ENCODE measurements around the gene DRD5.

DRD5 gene

DNA sequence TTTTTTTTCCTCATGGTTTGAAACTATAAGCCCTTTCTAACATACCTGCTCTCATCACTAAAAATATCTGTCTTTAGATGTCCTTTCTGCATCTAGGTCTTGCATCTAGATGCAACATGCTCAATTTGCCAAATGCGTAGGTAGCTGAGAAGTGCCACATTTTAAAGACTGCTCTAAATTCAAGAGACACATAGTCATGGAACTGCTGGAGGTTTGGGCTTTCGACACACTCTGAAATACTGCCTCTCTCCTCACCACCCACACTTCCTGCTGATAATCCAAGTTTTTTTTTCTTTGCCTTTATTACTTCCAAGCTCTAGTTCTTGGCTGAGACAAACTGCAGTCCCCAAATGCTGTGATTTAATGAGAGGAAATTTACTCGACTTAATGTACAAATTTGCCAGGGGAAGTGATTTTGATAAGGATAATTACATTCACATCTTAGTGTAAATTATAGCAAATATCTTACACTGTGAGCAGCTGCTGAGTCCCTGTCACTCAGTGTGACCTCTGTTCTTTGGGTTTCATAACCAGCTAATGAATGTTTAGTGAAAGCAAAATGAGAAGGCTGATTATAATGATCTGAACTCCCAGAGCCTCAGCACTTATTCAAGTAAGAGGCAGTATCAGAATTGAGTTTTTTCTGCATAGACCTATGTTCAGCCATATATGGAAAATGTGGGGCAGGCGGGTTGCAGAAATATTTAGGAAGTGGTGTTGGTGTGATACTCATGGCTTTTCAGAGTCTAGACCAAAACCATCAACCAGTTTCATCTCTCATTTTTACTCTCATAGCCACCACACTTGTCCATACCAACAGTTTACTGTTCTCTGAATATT lies 31.3 kb downstream of the DRD5 start:
- DNase-seq (ENCODE audit: low spot score) = no peak

DNA sequence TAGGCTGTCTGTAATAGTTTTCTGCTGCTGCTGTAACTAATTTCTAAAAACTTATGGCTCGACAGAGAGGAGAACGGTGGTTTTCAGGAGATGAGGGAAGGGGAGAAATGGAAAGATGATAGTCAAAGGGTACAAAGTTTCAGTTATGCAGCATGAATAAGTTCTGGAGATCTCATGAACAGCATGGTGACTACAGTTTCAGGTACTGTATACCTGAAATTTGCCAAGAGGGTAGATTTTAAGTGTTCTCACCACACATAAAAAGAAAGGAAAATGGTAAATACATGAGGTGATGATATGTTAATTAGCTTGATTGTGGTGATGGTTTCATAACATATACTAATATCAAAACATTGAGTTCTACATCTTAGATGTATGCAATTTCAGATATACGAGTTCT lies 34.9 kb downstream of the DRD5 start:
- DNase-seq (ENCODE audit: low spot score) = no peak

DNA sequence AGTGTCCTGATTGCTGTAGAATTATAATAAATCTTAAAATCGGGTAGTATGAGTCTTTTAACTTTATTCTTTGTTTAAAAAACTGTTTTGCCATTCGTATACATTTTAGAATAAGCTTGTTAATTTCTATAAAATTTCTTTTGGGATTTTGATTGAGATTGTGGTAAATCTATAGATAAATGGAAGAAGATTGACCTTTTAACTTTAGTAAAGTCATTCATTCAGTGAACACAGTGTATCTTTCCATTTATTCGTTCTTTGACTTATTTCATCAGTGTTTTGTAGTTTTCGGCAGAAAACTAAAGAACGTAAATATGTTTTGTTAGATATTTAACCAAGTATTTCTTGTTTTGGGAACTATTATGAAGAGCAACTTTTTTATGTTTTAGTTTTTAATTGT lies 38.9 kb downstream of the DRD5 start:
- no peak for DNase-seq (ENCODE audit: low spot score)

DNA sequence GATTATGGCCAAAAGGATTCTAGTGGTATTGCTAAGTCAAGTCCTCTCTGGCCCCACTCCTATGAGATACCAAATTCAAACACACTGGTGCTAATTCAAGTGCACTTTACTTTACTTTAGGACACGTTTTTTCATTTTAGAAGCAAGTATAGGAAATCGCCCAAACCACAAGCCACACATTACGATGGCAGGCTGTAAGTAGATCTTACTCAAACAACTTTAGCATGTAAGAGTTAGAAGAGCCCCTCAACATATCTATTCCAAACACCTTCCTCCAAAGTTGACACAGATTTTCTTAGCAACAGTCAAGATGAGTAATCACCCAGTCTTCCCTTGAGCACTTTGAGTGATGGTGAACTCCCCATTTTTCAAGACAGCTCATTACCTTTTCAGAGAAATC lies 43.6 kb downstream of the DRD5 start:
- DNase-seq (ENCODE audit: low spot score) = no peak

DNA sequence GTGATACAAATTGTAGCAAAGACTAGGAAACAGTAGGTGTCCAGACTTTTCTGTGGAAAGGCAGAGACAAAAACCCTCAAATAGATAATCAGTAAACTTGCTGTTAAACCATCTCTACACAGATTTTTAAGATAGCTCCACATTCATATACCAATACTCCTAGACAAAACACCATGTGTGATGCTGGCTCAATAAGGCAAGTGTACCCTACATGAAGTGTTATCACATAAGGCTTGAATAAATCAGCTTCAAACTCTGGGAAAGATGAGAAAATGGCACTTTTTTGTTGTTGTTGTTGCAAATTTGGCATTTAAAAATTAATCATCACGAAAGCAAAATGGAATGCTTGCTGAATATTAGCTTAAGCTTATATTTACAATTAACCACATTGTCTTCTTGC lies 45.1 kb downstream of the DRD5 start:
- no peak for DNase-seq (ENCODE audit: low spot score)

DNA sequence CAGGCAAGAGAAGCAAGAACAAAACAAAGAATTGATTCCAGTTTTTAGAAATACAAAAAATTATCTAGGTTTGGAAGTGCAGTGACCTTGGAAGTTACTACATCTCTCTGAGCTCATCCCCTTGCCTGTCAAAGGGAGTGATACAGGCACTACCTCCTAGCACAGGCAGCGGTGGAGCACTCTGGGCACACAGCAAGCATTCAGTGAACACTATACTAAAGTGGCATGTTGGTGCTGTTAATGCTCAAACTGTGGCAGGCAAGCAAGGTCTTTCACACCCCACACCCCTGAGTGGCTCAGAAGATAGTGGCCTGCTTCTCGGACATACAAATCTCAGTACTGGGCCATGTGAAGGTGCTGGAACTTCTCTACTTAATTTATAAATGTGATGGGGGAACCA lies 51.2 kb downstream of the DRD5 start:
- no peak for DNase-seq (ENCODE audit: low spot score)

DNA sequence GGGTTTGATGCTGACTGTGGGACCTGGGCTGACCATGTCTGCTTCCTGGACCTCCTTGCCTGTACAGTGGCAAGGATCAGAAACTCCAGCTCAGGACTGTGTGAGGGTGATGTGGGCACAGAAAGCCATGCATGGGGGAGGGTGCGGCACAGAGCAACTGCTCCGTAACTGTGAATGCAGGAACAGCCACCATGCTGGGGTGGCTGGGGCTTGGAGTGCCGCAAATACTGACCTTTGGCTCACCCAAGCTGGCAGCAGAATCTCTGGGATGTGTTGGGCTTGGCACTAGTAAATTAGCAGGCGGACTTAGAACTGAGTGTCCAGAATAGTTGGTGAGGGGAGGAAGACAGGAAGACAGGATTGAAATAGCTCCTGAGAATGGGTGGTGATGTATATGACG lies 52.0 kb downstream of the DRD5 start:
- no peak for DNase-seq (ENCODE audit: low spot score)

Small RNA genes lying within 50 kb of the gene (small RNA-seq; reads per million reads assigned to genes)
- gene RNA5SP154 = 0 reads per million in 2 experiments
